GM19240 (cell line): ENCODE results near the gene TTC4.

Source experiments
- DNase-seq: peaks from one replicate; pipeline ENCODE4 v3.0.0; 2011; ENCODE audit warnings: low spot score; ENCODE audit not compliant: insufficient read length

The TTC4 gene

DNA sequence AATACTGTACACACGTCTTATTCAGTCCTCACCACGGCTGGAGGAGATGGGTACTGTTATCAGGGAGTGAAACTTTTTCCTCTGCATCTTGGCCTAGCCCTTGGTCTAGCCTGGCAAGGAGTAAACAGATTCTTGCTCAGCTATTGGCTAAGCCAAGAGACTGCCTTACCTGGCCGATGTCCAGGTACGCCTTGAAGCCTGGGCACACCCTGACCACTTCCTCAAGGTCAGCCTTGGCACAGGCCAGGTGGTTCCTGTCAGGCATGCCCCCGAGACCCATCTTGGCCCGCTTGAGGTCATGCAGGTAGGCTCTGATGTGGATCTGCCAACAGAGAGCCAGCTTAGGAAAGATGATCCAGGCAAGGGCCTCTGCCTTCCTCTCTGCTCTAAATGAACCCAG lies 66.5 kb downstream of the TTC4 start:
- no peak for DNase-seq

GRCh38 chr1:54782588-54782987 lies 66.9 kb downstream of the TTC4 start:
- DNase-seq = no peak

DNA sequence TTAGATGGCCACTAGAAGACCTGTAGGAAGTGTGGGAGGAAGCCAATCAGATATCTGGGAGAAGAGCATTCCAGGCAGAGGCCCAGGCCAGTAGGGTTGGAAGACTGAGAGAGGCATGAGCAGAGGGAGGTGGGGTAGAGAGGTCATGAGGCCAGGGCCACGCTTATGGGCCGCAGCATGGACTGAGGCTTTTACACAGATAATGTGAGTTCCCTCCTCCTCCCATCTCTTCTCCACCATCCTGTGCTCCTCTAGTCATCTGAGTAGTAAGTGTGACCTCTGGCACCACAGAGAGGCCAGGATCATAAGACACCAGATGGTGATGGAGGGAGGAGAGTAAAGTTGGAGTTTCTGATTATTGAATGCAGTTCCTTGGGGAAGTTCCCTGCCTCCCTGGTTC lies 68.4 kb downstream of the TTC4 start:
- no peak for DNase-seq

GRCh38 chr1:54786778-54787177 lies 71.1 kb downstream of the TTC4 start:
- DNase-seq = no peak

GRCh38 chr1:54787604-54788003 lies 71.9 kb downstream of the TTC4 start:
- DNase-seq = no peak

DNA sequence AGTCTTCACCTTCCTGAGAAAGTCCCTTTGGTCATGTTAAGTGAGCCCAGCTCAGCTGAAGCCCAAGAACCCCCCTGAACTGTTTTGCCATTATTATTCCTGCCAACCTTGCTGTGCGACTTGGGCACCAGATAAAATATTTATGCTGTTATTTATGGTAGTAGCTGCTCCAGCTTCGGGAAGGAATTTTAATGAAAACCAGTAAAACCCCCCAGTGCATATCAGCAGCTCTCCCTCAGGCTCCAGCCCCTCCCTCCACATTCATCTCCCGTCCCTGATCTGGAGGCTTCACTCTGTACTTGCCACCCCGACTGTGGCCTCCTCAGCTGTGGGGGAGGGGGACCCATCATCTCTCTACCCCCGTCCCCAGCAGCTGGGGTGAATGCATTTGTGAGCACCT lies 72.8 kb downstream of the TTC4 start:
- no peak for DNase-seq

DNA sequence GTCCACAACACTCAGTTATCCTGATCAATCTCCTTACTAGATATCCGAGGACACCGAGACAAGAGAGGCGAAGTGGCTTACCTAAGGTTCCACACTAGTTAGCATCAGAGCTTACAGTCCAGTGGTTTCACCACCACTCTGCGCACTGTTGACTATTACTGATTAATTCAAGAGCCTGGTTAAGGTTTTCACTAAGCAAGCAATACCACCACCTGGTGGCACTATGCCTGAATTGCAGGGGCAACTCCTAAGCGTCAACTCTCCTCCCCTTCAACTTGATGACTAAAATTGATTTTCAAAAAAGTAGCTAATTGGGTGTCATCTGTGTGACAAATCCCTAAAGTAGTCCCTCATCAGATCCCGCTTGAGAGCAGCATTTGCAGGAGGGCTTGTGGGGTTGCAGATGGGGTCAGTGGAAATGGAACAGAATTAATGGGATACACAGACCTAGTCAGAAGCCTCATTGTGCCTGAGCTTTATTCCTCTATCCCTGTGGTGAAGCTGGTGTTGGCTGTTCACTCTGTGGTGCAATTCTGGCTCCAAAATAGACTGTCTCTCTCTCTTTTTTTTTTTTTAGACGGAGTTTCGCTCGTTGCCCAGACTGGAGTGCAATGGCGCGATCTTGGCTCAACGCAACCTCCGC lies 76.3 kb downstream of the TTC4 start:
- DNase-seq = no peak
